GM19468 (cell line): ENCODE results near the gene B4GAT1.
"Not testable (repeated sequence)": the region's sequence is repeated elsewhere in the genome, so short reads cannot be mapped to it uniquely, and the experiment has no call there.

Experiments used
- ATAC-seq: cut with Tn5 transposase; IDR thresholded peaks from one replicate; pipeline ENCODE4 v1.9.1; 2021; ENCODE audit warnings: mild to moderate bottlenecking, moderate library complexity, moderate number of reproducible peaks; ENCODE audit not compliant: unreplicated experiment; ENCODE audit errors: extremely low read depth

The B4GAT1 gene

DNA sequence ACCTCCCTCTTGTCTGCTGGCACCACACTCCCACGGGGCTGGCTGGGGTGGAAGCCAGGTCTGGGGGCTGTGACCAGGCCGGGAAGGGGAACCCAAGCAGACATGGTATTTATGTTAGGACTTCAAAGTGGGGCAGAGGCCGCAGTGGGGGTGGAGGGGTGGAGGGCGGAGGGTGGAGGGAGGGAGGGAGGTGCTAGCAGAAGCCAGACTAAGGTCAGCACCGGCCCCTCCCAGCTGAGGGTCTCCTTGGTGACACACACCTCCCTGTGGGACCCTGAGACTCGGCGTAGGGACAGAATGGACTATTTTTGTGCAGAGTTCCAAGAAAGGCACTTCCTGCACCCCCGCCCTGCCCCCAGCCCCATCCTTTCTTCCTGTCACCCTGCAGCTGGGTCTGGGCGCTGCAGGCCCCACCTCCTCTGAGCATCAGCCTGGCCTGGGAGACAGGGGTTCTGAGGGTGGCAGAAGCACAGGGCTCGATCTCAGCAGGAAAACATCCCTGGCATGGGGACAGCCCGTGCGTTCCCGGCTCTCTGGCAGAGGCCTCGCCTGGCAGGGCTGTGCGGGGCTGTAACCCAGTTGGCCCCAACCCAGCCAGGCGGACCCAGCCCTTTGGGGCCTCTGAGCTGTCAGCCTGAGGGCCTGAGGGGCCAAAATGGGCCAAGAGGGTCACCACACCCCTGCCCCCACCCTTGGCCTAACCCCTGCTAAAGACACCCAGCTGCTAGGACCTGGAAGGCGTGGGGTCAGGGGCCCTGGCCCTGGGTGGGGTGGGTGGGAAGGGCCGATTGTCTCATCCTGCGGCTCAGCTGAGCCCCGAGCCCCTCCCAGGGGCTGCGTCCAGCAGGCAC lies 20.9 kb downstream of the B4GAT1 start:
- no peak for ATAC-seq

DNA sequence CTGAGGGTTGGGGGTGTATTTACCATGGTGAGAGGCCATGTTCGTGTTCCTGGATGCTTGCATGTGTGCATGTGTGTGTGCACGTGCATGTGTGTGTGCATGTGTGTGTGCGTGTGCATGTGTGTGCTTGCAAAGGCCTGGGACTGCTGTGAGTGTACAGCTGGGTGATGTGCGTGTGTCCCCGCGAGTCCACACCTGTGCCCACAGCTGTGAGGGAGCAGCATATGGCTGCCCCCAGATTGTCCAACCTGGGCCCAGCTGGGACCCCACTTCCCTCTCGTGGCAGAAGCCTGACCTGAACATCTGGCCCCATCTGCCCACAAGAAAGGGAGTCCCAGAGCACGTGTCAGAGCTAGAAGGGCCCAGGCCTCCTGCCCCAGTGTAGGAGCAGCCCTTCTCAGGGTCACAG lies 22.2 kb downstream of the B4GAT1 start:
- ATAC-seq, result no peak

DNA sequence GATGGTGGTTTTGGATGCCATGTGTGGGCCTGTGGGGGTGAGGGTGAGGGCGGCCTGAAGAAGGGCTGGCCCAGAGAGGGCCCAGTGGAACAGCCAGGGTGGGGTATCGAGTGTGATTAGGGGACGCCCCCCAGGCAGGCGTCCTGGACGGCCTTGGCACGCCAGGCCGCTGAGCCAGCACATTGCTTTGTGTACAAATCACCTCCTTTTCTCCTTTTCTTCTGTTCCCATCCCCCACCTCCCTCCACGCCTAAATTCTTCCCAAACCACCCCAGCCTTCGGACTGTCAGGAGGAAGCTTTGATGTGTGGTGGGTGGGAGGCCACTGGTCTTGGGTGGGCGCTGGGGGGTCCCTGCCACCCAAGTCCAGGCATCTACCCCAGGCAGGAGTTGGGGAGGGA lies 22.8 kb downstream of the B4GAT1 start:
- no peak for ATAC-seq

GRCh38 chr11:66323684-66324083 lies 23.7 kb downstream of the B4GAT1 start:
- no peak for ATAC-seq

- no peak for ATAC-seq
These were observed 24.5 kb downstream of the B4GAT1 start for GRCh38 chr11:66322732-66323427.

- no peak for ATAC-seq
These were observed 25.8 kb downstream of the B4GAT1 start for GRCh38 chr11:66321606-66322005.

- ATAC-seq, result not testable (repeated sequence)
These were observed 26.7 kb downstream of the B4GAT1 start for GRCh38 chr11:66320748-66321147.

GRCh38 chr11:66320289-66320688 lies 27.1 kb downstream of the B4GAT1 start:
- not testable (repeated sequence) for ATAC-seq

DNA sequence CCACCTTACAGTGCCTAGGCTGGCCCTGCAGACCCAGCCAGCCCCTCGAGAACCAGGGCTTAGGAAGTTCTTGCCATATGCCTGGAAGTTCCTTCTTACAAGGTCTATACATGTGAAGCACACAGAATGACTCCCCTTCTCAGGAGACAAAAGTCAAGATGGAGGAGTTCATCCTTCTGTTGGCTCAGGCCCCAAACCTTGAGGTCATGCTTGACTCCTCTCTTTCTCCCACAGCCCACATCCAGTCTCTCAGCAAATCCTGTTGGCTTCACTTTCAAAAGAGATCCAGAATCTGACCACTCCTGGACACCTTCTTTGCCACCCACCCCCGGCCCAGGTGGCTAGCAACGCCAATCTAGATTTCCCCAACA lies 28.8 kb downstream of the B4GAT1 start:
- ATAC-seq, result no peak

GRCh38 chr11:66317723-66318599 lies 29.5 kb downstream of the B4GAT1 start:
- ATAC-seq, result no peak

- no peak for ATAC-seq
These were observed 30.1 kb downstream of the B4GAT1 start for GRCh38 chr11:66317322-66317722.

- no peak for ATAC-seq
These were observed 30.6 kb downstream of the B4GAT1 start, which contains the start of gene CD248 for GRCh38 chr11:66316849-66317251. Gene CD248, minus strand, starts transcription at chr11:66317044. Its CDS starts 17 bp downstream, at chr11:66317027.

DNA sequence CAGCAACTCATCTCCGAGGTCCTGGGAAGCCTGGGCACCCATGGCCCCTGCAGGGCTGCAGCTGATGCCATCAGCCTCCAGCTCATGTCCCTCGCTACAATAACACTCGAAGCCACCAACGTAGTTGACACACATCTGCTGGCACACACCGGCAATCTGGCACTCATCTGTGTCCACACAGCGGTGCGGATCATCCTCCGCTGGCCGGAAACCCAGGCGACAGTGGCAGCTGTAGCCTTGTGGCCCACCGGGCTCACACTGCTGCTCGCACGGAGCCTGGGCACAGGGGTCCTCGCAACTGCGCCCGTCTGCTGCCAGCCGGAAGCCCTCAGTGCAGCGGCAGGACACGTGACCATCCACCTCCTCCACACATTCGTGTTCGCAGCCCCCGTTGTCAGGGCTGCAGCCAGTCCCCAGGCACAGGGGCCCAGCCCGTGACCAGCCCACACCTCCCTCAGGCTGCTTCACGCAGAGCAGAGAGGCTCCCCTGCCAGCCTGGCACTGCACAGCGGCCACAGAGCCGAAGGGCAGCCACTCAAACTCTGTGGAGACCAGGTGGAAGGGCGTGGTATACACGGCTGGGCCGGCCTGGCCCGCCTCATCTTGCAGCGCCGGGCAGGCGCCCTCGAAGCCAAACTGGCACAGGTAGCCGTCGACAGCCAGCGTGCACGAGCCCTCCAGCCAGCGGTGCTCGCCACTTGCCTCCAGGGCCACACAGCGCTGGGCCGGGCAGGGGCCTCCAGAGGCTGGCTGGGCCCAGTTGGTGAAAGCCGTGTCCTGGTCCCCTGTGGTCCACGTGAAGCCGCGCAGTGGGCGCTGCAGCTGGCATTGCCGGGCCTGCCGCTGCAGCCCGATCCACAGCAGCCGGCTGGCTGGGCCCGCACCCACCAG lies 31.3 kb downstream of the B4GAT1 start:
- no peak for ATAC-seq

GRCh38 chr11:66315498-66315885 lies 31.9 kb downstream of the B4GAT1 start:
- ATAC-seq, result no peak

DNA sequence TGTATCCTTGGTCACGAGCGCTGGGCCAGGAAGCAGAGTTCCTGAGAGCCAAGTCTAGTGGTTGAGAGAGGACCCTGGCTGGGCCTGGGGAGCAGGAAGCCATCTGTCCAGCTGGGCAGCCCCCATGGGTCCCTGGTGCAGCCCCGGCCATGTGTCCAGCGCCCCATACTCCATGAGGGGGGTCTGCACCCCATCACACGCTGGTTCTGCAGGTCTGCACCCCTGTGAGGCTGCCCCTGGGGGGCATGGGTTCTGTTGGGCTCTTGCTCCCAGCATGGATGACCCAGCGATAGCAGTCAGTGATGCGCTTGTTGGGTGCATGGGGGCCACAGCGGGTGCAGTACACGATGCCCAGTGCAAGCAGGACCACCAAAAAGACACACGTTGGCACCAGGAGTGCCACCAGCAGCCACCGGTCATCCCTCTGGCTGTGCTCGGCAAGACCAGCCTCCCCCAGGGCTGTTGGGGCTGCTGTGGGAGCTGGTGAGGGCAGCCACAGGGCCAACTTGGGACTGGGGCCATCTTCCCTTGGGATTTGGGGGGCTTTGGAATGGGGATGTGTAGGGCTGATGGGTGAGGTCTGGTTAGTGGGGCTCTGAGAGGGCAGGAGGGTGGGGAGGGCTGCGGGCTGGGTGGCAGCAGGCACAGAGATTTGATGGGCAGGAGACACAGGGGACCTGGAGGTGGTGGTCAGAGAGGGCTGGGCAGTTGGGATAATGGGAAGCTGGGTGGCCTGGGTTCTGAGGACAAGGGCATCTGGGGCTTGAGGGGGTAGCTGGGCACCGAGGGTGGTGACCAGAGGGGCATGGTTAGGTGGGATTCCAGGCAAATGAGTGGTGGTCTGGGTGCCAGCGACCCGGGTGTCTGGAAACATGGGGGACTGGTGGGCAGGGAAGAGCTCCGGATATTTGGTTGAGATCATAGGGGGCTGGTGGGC lies 32.6 kb downstream of the B4GAT1 start:
- ATAC-seq, result no peak

GRCh38 chr11:66314186-66314501 lies 33.3 kb downstream of the B4GAT1 start:
- ATAC-seq, result no peak

DNA sequence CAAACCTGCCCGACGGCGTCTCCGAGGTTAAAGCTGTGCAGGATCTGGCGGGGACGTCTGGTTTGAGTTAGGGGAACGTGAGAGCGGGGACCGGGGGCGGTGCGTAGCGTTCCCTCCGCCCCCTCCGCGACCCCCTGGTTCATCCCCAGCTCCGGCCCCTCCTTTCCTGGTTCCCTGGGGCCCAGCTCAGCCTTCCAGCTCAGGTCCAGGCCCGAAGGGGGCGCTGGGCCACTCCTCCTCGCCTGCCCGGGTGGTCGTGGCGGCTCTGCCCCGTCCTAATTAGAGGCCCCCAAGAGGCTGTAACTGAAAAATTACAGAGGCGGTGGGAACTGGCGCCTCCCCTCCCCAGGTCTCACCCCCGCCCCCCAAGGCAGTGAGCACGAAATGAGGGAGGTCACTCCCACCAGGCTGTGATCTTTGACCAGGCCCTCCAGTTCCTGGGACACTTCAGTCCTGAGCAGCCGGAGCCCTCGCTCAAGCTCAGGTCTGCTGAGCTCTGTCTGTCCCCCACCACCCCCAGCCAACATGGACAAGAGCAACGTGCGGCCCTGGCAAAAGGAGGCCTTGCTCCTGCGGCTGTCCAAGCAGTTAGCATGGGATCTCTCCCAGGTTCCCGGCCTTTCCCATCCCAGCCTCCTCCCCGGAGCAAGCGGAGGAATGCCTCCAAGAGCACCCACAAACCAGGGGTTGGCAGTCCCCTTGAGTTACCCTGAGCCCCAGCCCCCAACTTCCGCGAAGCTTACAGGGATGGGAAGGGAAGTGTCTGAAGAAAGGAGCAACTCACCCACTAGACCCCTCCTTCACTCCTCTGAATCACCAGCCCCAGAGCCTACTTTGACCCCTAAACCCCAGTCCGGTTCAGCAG lies 33.9 kb downstream of the B4GAT1 start:
- ATAC-seq, result no peak
